ENCODE results near the gene CSDE1.

The CSDE1 gene

GRCh38 chr1:114749835-114750234, 7.9 kb downstream of the CSDE1 start:
- no peak for DNase-seq (ENCODE audit: low read depth in 2 of 2)

GRCh38 chr1:114746450-114747121, 11.2 kb downstream of the CSDE1 start:
- DNase-seq (ENCODE audit: low read depth in 2 of 2) = no peak

- no peak for DNase-seq (ENCODE audit: low read depth in 2 of 2)
Observed at GRCh38 chr1:114745291-114745690, 12.5 kb downstream of the CSDE1 start.

GRCh38 chr1:114741963-114742746, 15.6 kb downstream of the CSDE1 start:
- no peak for DNase-seq (ENCODE audit: low read depth in 2 of 2)

GRCh38 chr1:114740331-114740730, 17.5 kb downstream of the CSDE1 start:
- no peak for DNase-seq (ENCODE audit: low read depth in 2 of 2)

- no peak for DNase-seq (ENCODE audit: low read depth in 2 of 2)
Observed at GRCh38 chr1:114737314-114737849, 20.4 kb downstream of the CSDE1 start.

GRCh38 chr1:114735479-114735878, 22.3 kb downstream of the CSDE1 start:
- DNase-seq (ENCODE audit: low read depth in 2 of 2) = no peak

GRCh38 chr1:114729782-114730181, 28.0 kb downstream of the CSDE1 start:
- no peak for DNase-seq (ENCODE audit: low read depth in 2 of 2)

GRCh38 chr1:114728553-114728952, 29.2 kb downstream of the CSDE1 start:
- no peak for DNase-seq (ENCODE audit: low read depth in 2 of 2)

GRCh38 chr1:114725230-114725629, 32.6 kb downstream of the CSDE1 start:
- DNase-seq (ENCODE audit: low read depth in 2 of 2) = no peak

- DNase-seq (ENCODE audit: low read depth in 2 of 2) = no peak
Observed at GRCh38 chr1:114723915-114724314, 33.9 kb downstream of the CSDE1 start.

GRCh38 chr1:114723457-114723856, 34.3 kb downstream of the CSDE1 start:
- no peak for DNase-seq (ENCODE audit: low read depth in 2 of 2)

GRCh38 chr1:114720492-114720891, 37.3 kb downstream of the CSDE1 start:
- no peak for DNase-seq (ENCODE audit: low read depth in 2 of 2)

GRCh38 chr1:114719424-114719787, 38.4 kb downstream of the CSDE1 start:
- DNase-seq (ENCODE audit: low read depth in 2 of 2) = no peak

GRCh38 chr1:114718661-114719423, 38.9 kb downstream of the CSDE1 start:
- peak in 1 of 2 donors; percentile 14 for DNase-seq (ENCODE audit: low read depth in 2 of 2)

GRCh38 chr1:114716304-114717170, 41.2 kb downstream of the CSDE1 start, which contains the start of gene NRAS:
TSS of gene NRAS (minus strand) at chr1:114716771. CDS start at chr1:114716160, 611 bp downstream.
- peak; percentile 94 for DNase-seq (ENCODE audit: low read depth in 2 of 2)

- DNase-seq (ENCODE audit: low read depth in 2 of 2) = no peak
Observed at GRCh38 chr1:114715952-114716303, 41.9 kb downstream of the CSDE1 start.

GRCh38 chr1:114712977-114713376, 44.8 kb downstream of the CSDE1 start:
- DNase-seq (ENCODE audit: low read depth in 2 of 2) = no peak

GRCh38 chr1:114710360-114710759, 47.4 kb downstream of the CSDE1 start:
- no peak for DNase-seq (ENCODE audit: low read depth in 2 of 2)

GRCh38 chr1:114707604-114708003, 50.2 kb downstream of the CSDE1 start:
- no peak for DNase-seq (ENCODE audit: low read depth in 2 of 2)

- DNase-seq (ENCODE audit: low read depth in 2 of 2) = no peak
Observed at GRCh38 chr1:114703242-114703641, 54.5 kb downstream of the CSDE1 start.

All from stimulated activated CD4-positive, alpha-beta T cell treated with anti-CD3 and anti-CD28 coated beads, Interleukin-4, amount 100 ng/mL, for 48 hours (primary cell).